Neural progenitor cell (in vitro differentiated cells): ENCODE results near the gene RBM19.

Source experiments
- EZH2 ChIP-seq: fragments of 200-600 bp; sonication (generic); IDR thresholded peaks from 2 replicates; pipeline ENCODE4 v1.6.1; 2017; ENCODE audit warnings: antibody characterized with exemption, mild to moderate bottlenecking, moderate library complexity
- EZH2phosphoT487 ChIP-seq: fragments of 200-600 bp; sonication (generic); IDR thresholded peaks from 2 replicates; pipeline ENCODE4 v1.6.1; 2017; ENCODE audit warnings: antibody characterized with exemption
- TF ChIP-seq, protein P1 (sequence below): fragments of 200-600 bp; sonication (generic); IDR thresholded peaks from 2 replicates; pipeline ENCODE4 v1.5.1; 2017; ENCODE audit warnings: antibody characterized with exemption, mild to moderate bottlenecking

DNA sequence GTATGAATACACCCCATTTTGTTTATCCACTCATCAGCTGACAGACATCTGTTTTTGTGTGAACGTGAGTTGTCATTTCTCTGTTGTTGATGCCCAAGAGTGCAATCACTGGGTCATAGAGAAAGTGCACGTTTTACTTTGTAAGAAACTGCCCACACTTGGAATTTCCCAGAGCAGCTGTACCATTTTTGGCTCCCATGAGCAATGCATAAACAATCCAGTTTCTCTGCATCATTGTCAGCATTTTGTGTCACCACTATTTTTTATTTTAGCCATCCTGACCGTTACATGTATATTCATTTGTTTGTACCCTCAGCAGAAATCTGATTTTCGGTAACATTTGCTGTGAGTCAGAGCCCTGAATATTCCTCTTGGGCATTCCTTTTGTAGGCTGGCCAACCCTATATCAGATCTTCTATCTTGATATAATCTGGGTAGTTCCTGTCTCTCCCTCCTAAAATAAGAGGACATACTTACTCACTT lies 62.7 kb downstream of the RBM19 start:
- TF ChIP-seq, protein P1, sequence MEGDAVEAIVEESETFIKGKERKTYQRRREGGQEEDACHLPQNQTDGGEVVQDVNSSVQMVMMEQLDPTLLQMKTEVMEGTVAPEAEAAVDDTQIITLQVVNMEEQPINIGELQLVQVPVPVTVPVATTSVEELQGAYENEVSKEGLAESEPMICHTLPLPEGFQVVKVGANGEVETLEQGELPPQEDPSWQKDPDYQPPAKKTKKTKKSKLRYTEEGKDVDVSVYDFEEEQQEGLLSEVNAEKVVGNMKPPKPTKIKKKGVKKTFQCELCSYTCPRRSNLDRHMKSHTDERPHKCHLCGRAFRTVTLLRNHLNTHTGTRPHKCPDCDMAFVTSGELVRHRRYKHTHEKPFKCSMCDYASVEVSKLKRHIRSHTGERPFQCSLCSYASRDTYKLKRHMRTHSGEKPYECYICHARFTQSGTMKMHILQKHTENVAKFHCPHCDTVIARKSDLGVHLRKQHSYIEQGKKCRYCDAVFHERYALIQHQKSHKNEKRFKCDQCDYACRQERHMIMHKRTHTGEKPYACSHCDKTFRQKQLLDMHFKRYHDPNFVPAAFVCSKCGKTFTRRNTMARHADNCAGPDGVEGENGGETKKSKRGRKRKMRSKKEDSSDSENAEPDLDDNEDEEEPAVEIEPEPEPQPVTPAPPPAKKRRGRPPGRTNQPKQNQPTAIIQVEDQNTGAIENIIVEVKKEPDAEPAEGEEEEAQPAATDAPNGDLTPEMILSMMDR: no peak
- TF ChIP-seq EZH2phosphoT487 (no peak), EZH2 (no peak)
